Measurements from ENCODE around the gene SLC16A7.

- TF ChIP-seq EZH2 (IDR thresholded peaks at IDR 0.05): no peak
- no peak for TF ChIP-seq FOXP2 (optimal IDR thresholded peaks at IDR 0.05; ENCODE audit: control extremely low read depth, extremely low read length, insufficient read depth)
Measured at GRCh38 chr12:59594943-59595500, 807 bp upstream of the SLC16A7 start.
